ENCODE measurements around the gene FRMD4A. TPM values are rescaled to one million over a fixed set of nuclear protein-coding genes. Genes with fewer than 3 reads are reported as not detected.

Gene FRMD4A
- total and polyA plus RNA-seq, 2 of the 4 experiments (the other 2 are of a cell fraction), result 30.3 to 68.8 TPM

DNA sequence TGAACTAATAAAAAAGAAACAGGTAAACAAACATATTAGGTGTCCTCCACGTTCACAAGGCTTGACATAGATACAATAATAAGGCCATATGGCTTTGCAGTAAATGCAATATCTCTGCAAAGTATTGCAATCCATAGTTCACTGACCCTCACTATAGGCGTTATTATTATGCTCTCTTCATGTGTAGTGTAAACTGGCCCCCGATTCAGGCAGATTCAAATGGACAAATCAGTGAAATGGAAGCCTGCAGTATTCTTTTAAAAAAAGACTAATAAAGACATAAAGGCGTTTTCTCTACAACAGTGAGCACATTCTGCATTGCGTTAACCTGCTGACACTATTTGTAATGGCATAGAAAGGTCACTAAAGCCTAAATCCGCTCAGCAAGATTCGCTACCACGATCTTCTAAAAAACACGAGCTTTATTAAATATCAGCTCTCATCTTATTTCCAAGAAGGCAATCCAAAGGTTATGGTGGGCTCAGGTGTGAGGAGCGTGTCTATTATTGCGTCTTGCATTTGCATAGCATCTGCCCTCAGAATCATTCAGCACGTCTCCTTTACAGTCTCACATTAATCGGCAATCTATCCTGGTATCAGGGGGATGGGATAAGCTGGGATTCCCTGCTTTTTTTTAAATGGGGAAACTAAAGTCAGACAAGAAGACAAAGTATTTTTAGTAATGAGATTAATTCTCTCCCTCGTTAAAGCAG is 36.2 kb downstream of the FRMD4A start:
- CTCF ChIA-PET, result no interaction called here
- no peak overlapping the region for H3K4me3 ChIP-seq (ENCODE audit: insufficient read depth, low read depth, low read length)
- H3K18ac ChIP-seq (ENCODE audit: low read depth, low read length), result no peak overlapping the region
- H2BK15ac ChIP-seq (ENCODE audit: low read depth, low read length), result no peak overlapping the region
- no peaks in the 10 kb centered on the region for H3K36me3 ChIP-seq (ENCODE audit: control insufficient read depth, insufficient read depth, low read length)
- no peak overlapping the region for H2BK20ac ChIP-seq (ENCODE audit: low read depth, low read length)
- no peak overlapping the region for H4K91ac ChIP-seq (ENCODE audit: insufficient read depth, low read depth, low read length)
- in situ Hi-C loops (cut with MboI; ENCODE audit: low sequenced_read_pairs) (no loop called here), dilution Hi-C loops (cut with HindIII; ENCODE audit: low sequenced_read_pairs, unreplicated experiment) (no loop called here), intact Hi-C loops (cut with micrococcal nuclease) (no loop called here)
- H3K79me1 ChIP-seq (ENCODE audit: low read depth in 1 of 2, low read length in 2 of 2), result no peaks in the 10 kb centered on the region
- H3K4ac ChIP-seq (ENCODE audit: low read depth, low read length), result no peak overlapping the region
- TF ChIP-seq MAFK (IDR thresholded peaks at IDR 0.05; ENCODE audit: low read depth, low read length) (no peak), RAD21 (IDR thresholded peaks at IDR 0.05; ENCODE audit: low read length) (no peak), CEBPB (IDR thresholded peaks at IDR 0.05; ENCODE audit: low read depth, low read length) (no peak), MAZ (IDR thresholded peaks at IDR 0.05; ENCODE audit: borderline replicate concordance, low read depth, low read length) (no peak), RFX5 (IDR thresholded peaks at IDR 0.05; ENCODE audit: low read depth, low read length) (no peak), CHD1 (IDR thresholded peaks at IDR 0.05; ENCODE audit: low read depth, low read length) (no peak), BHLHE40 (IDR thresholded peaks at IDR 0.05; ENCODE audit: low read depth, low read length) (no peak), MXI1 (IDR thresholded peaks at IDR 0.05; ENCODE audit: borderline replicate concordance, low read depth, low read length) (no peak), SMC3 (IDR thresholded peaks at IDR 0.05; ENCODE audit: low read depth, low read length) (no peak), POLR2A (IDR thresholded peaks at IDR 0.05; ENCODE audit: low read depth, low read length) (no peak), NFE2L2 (IDR thresholded peaks at IDR 0.05; ENCODE audit: low read depth, low read length) (no peak), RCOR1 (IDR thresholded peaks at IDR 0.05; ENCODE audit: insufficient replicate concordance, low read length) (no peak), FOS (IDR thresholded peaks at IDR 0.05; ENCODE audit: low read depth, low read length) (no peak)
- TF ChIP-seq, protein P1, sequence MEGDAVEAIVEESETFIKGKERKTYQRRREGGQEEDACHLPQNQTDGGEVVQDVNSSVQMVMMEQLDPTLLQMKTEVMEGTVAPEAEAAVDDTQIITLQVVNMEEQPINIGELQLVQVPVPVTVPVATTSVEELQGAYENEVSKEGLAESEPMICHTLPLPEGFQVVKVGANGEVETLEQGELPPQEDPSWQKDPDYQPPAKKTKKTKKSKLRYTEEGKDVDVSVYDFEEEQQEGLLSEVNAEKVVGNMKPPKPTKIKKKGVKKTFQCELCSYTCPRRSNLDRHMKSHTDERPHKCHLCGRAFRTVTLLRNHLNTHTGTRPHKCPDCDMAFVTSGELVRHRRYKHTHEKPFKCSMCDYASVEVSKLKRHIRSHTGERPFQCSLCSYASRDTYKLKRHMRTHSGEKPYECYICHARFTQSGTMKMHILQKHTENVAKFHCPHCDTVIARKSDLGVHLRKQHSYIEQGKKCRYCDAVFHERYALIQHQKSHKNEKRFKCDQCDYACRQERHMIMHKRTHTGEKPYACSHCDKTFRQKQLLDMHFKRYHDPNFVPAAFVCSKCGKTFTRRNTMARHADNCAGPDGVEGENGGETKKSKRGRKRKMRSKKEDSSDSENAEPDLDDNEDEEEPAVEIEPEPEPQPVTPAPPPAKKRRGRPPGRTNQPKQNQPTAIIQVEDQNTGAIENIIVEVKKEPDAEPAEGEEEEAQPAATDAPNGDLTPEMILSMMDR (conservative IDR thresholded peaks at IDR 0.05; ENCODE audit: low read depth, low read length), result no peak
- TF ChIP-seq, protein P2, sequence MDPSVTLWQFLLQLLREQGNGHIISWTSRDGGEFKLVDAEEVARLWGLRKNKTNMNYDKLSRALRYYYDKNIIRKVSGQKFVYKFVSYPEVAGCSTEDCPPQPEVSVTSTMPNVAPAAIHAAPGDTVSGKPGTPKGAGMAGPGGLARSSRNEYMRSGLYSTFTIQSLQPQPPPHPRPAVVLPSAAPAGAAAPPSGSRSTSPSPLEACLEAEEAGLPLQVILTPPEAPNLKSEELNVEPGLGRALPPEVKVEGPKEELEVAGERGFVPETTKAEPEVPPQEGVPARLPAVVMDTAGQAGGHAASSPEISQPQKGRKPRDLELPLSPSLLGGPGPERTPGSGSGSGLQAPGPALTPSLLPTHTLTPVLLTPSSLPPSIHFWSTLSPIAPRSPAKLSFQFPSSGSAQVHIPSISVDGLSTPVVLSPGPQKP (IDR thresholded peaks at IDR 0.05; ENCODE audit: borderline replicate concordance, low read depth, low read length), result no peak
- TF ChIP-seq, protein P3, sequence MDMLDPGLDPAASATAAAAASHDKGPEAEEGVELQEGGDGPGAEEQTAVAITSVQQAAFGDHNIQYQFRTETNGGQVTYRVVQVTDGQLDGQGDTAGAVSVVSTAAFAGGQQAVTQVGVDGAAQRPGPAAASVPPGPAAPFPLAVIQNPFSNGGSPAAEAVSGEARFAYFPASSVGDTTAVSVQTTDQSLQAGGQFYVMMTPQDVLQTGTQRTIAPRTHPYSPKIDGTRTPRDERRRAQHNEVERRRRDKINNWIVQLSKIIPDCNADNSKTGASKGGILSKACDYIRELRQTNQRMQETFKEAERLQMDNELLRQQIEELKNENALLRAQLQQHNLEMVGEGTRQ (IDR thresholded peaks at IDR 0.05; ENCODE audit: low read depth, low read length), result no peak
- peaks cover 2% of the 10 kb centered on the region for H3K9me3 ChIP-seq (ENCODE audit: control insufficient read depth, insufficient read depth, low read length)
- no peak overlapping the region for H3K27ac ChIP-seq (ENCODE audit: insufficient read depth, low read length)
- H3K56ac ChIP-seq (ENCODE audit: extremely low read depth, insufficient read depth, low read length), result no peak overlapping the region
- H3K4me2 ChIP-seq (ENCODE audit: low read depth, low read length), result no peak overlapping the region
- ATAC-seq (ENCODE audit: low read depth), result no peak
- no peak overlapping the region for H4K8ac ChIP-seq (ENCODE audit: low read depth in 2 of 2, low read length in 2 of 2)
- no peak overlapping the region for H2AK5ac ChIP-seq (ENCODE audit: low read depth, low read length)
- H2BK120ac ChIP-seq (ENCODE audit: low read depth, low read length), result no peak overlapping the region
- no peak overlapping the region for H2AK9ac ChIP-seq (replicated peaks; ENCODE audit: low read depth, low read length, poor library complexity)
- 70% methylated on average over 2 of the region's 14 CpGs; no CpG with 5 or more reads in 1 of the 2 experiments for WGBS, 2 experiments (ENCODE audit: extremely low coverage in 2 of 2, insufficient read length in 1 of 2)
- H3K27me3 ChIP-seq (ENCODE audit: control insufficient read depth, insufficient read depth, low read length), result peaks cover 36% of the 10 kb centered on the region
- no peak overlapping the region for H3K23ac ChIP-seq (ENCODE audit: low read depth, low read length)
- H3K9me1 ChIP-seq (ENCODE audit: insufficient read depth, low read length), result peaks cover 4% of the 10 kb centered on the region; the same call in 1 of the 2 replicates
- no peaks in the 10 kb centered on the region for H4K20me1 ChIP-seq (ENCODE audit: insufficient read depth, low read length)
- no peak overlapping the region for H2AFZ ChIP-seq (replicated peaks; ENCODE audit: low read length, poor library complexity)
- H4K5ac ChIP-seq (ENCODE audit: low read depth, low read length), result no peak overlapping the region
- DNase-seq, result no peak
- no TSS peak for BruUV-seq (replicated peaks)
- no peak overlapping the region for H3K14ac ChIP-seq (replicated peaks; ENCODE audit: low read depth, low read length)
- no peaks in the 10 kb centered on the region; the same call in 1 of the 2 replicates for H3K4me1 ChIP-seq (ENCODE audit: control insufficient read depth, insufficient read depth, low read length)
- no peak overlapping the region for H3K9ac ChIP-seq (ENCODE audit: low read depth, low read length)
- POLR2A ChIA-PET (ENCODE audit: unreplicated experiment), result no interaction called here
- no peak overlapping the region for H2BK5ac ChIP-seq (ENCODE audit: low read depth, low read length, poor library complexity, severe bottlenecking)

Measured in IMR-90 (cell line).